H9 (cell line): ENCODE results near the gene CNDP2. TPM values are rescaled to one million over a fixed set of nuclear protein-coding genes. Genes with fewer than 3 reads are reported as not detected.
A peak's percentile ranks its signal among the peaks of the same experiment; 100 is the strongest.

Experiments
- DNase-seq: peaks from one replicate; pipeline ENCODE4 v3.0.0-alpha.2; 2017
- H2AFZ ChIP-seq: one replicate; pipeline ENCODE4 v1.6.1; 2013; ENCODE audit warnings: mild to moderate bottlenecking, low read length, control low read depth, moderate library complexity
- H2AK5ac ChIP-seq: 2 replicates; pipeline ENCODE4 v1.6.1; 2013; ENCODE audit warnings: low read length, control low read depth, mixed read lengths; ENCODE audit not compliant: insufficient read length
- H2BK120ac ChIP-seq: one replicate; pipeline ENCODE4 v1.6.1; 2013; ENCODE audit warnings: low read depth, mild to moderate bottlenecking, low read length, control low read depth, inconsistent platforms; ENCODE audit not compliant: poor library complexity, severe bottlenecking
- H2BK12ac ChIP-seq: 2 replicates; pipeline ENCODE4 v1.6.1; 2013; ENCODE audit warnings: low read length, control low read depth, mixed read lengths, low read depth; ENCODE audit not compliant: insufficient read length
- H2BK15ac ChIP-seq: 2 replicates; pipeline ENCODE4 v1.6.1; 2013; ENCODE audit warnings: low read depth, low read length, control low read depth
- H2BK20ac ChIP-seq: one replicate; pipeline ENCODE4 v1.6.1; 2013; ENCODE audit warnings: low read depth, mild to moderate bottlenecking, low read length, control low read depth, inconsistent platforms; ENCODE audit not compliant: poor library complexity, severe bottlenecking
- H2BK5ac ChIP-seq: 2 replicates; pipeline ENCODE4 v1.6.1; 2013; ENCODE audit warnings: low read length, control low read depth, mixed read lengths; ENCODE audit not compliant: insufficient read length
- H3K14ac ChIP-seq: 2 replicates; pipeline ENCODE4 v1.6.1; 2013; ENCODE audit warnings: low read length, control low read depth; ENCODE audit not compliant: insufficient read depth
- H3K18ac ChIP-seq: 2 replicates; pipeline ENCODE4 v1.6.1; 2013; ENCODE audit warnings: low read depth, mild to moderate bottlenecking, mixed read lengths, low read length, control low read depth; ENCODE audit not compliant: insufficient read length
- H3K23ac ChIP-seq: 2 replicates; pipeline ENCODE4 v1.6.1; 2013; ENCODE audit warnings: low read length, control low read depth, mixed read lengths, low read depth; ENCODE audit not compliant: insufficient read length
- H3K23me2 ChIP-seq: 2 replicates; pipeline ENCODE4 v1.6.1; 2013; ENCODE audit warnings: low read depth, mild to moderate bottlenecking, mixed read lengths, low read length, control low read depth; ENCODE audit not compliant: insufficient read length, poor library complexity, severe bottlenecking
- H3K27ac ChIP-seq: 2 replicates; pipeline ENCODE4 v1.5.1; 2013; ENCODE audit warnings: low read length, control low read depth, mixed read lengths, low read depth; ENCODE audit not compliant: insufficient read length
- H3K27me3 ChIP-seq: 2 replicates; pipeline ENCODE4 v1.6.1; 2013; ENCODE audit warnings: low read length, control low read depth, inconsistent platforms; ENCODE audit not compliant: insufficient read depth
- H3K4ac ChIP-seq: 2 replicates; pipeline ENCODE4 v1.6.1; 2013; ENCODE audit warnings: low read depth, mild to moderate bottlenecking, control low read depth, inconsistent platforms, low read length, moderate library complexity
- H3K4me1 ChIP-seq: 2 replicates; pipeline ENCODE4 v1.6.1; 2013; ENCODE audit warnings: low read length, control low read depth, inconsistent platforms; ENCODE audit not compliant: insufficient read depth
- H3K4me2 ChIP-seq: 2 replicates; pipeline ENCODE4 v1.6.1; 2013; ENCODE audit warnings: low read length, control low read depth, mixed read lengths; ENCODE audit not compliant: insufficient read length, insufficient read depth
- H3K56ac ChIP-seq: 2 replicates; pipeline ENCODE4 v1.6.1; 2013; ENCODE audit warnings: low read depth, mild to moderate bottlenecking, mixed read lengths, low read length, control low read depth; ENCODE audit not compliant: insufficient read length
- H3K79me1 ChIP-seq: 2 replicates; pipeline ENCODE4 v1.6.1; 2013; ENCODE audit warnings: low read depth, mild to moderate bottlenecking, moderate library complexity, low read length, control low read depth, inconsistent platforms; ENCODE audit not compliant: insufficient read depth, poor library complexity, severe bottlenecking
- H3K79me2 ChIP-seq: 2 replicates; pipeline ENCODE4 v1.6.1; 2013; ENCODE audit warnings: low read length, control low read depth, inconsistent platforms; ENCODE audit not compliant: insufficient read depth
- H3K9ac ChIP-seq: 2 replicates; pipeline ENCODE4 v1.6.1; 2013; ENCODE audit warnings: low read length, control low read depth, mixed read lengths; ENCODE audit not compliant: insufficient read length; ENCODE audit errors: extremely low read depth
- H3K9me3 ChIP-seq: one replicate; pipeline ENCODE4 v1.6.1; 2013; ENCODE audit warnings: low read depth, low read length, inconsistent platforms; ENCODE audit not compliant: control insufficient read depth
- H3T11ph ChIP-seq: one replicate; pipeline ENCODE4 v1.6.1; 2013; ENCODE audit warnings: mild to moderate bottlenecking, low read length, control low read depth, inconsistent platforms
- H4K20me1 ChIP-seq: one replicate; pipeline ENCODE4 v1.6.1; 2013; ENCODE audit not compliant: control insufficient read depth, insufficient read length, insufficient read depth
- H4K5ac ChIP-seq: 2 replicates; pipeline ENCODE4 v1.6.1; 2013; ENCODE audit warnings: low read depth, mild to moderate bottlenecking, mixed read lengths, low read length, control low read depth; ENCODE audit not compliant: insufficient read length
- H4K8ac ChIP-seq: replicated peaks from 2 replicates; pipeline ENCODE4 v1.6.1; 2013; ENCODE audit warnings: low read length, control low read depth, mixed read lengths, low read depth; ENCODE audit not compliant: insufficient read length
- H4K91ac ChIP-seq: 2 replicates; pipeline ENCODE4 v1.6.1; 2013; ENCODE audit warnings: low read depth, mild to moderate bottlenecking, moderate library complexity, mixed read lengths, low read length, control low read depth; ENCODE audit not compliant: insufficient read length
- H3K27ac Mint-ChIP-seq, 3 experiments: 2 replicates in 2 of 3; 3 replicates in 1 of 3; pipeline ENCODE4 v1.8.0; 2020 to 2021; ENCODE audit warnings: mixed read lengths in 3 of 3, mild to moderate bottlenecking in 1 of 3, moderate library complexity in 1 of 3
- H3K27me3 Mint-ChIP-seq: 2 replicates; pipeline ENCODE4 v1.8.0; 2021; ENCODE audit warnings: low read depth, mild to moderate bottlenecking, moderate library complexity, mixed read lengths
- H3K36me3 Mint-ChIP-seq, 3 experiments: 2 replicates in 2 of 3; 3 replicates in 1 of 3; pipeline ENCODE4 v1.8.0; 2020 to 2021; ENCODE audit warnings: low read depth in 3 of 3, mixed read lengths in 3 of 3; ENCODE audit not compliant: insufficient read depth in 1 of 3
- H3K4me1 Mint-ChIP-seq, 2 experiments: 2 replicates each; pipeline ENCODE4 v1.8.0; 2020; ENCODE audit warnings: mixed read lengths in 2 of 2
- H3K4me3 Mint-ChIP-seq, 2 experiments: 2 replicates in 1 of 2; 3 replicates in 1 of 2; pipeline ENCODE4 v1.8.0; 2020 to 2021; ENCODE audit warnings: mild to moderate bottlenecking in 2 of 2, mixed read lengths in 2 of 2, moderate library complexity in 1 of 2
- H3K9me3 Mint-ChIP-seq, 2 experiments: 2 replicates in 1 of 2; 3 replicates in 1 of 2; pipeline ENCODE4 v1.8.0; 2020; ENCODE audit warnings: mild to moderate bottlenecking in 2 of 2, mixed read lengths in 2 of 2, moderate library complexity in 1 of 2
- CTCF ChIP-seq: fragments of 200-600 bp; sonication (generic); conservative IDR thresholded peaks from 3 replicates; pipeline ENCODE4 v1.8.0; 2021; ENCODE audit warnings: antibody characterized with exemption, mild to moderate bottlenecking
- WGBS: extraction: QIAGEN DNeasy Blood & Tissue Kit; methylation state at CpG from one replicate; pipeline ENCODE4 v1.1.7; 2013; ENCODE audit warnings: missing lambda C conversion rate, low lambda C conversion rate, mixed read lengths; ENCODE audit not compliant: insufficient read length; ENCODE audit errors: extremely low coverage; 5-methylcytosine and 5-hydroxymethylcytosine counted together
- total RNA-seq: library from RNA; stranded (reverse); gene quantifications from 2 replicates; pipeline ENCODE4 v1.2.1, GENCODE V29; 2021

CNDP2 gene
- total RNA-seq, 1 experiment from 2014 or later: 212 TPM

GRCh38 chr18:74501386-74501785, 5.2 kb downstream of the CNDP2 start:
- Histone ChIP-seq H3T11ph (no peak overlapping the region), H4K5ac (no peak overlapping the region), H3K56ac (no peak overlapping the region), H3K79me1 (peaks cover 7% of the 10 kb centered on the region), H2BK12ac (no peak overlapping the region), H3K4me2 (no peak overlapping the region), H3K27me3 (no peaks in the 10 kb centered on the region), H3K4ac (no peak overlapping the region), H2BK120ac (no peak overlapping the region), H2BK20ac (no peak overlapping the region), H4K20me1 (no peaks in the 10 kb centered on the region), H2AK5ac (no peak overlapping the region), H4K91ac (no peak overlapping the region), H3K23ac (no peak overlapping the region), H2AFZ (no peak overlapping the region), H3K79me2 (peaks cover 9% of the 10 kb centered on the region; the same call in 1 of the 2 replicates), H3K4me1 (peaks cover 3% of the 10 kb centered on the region; the same call in 1 of the 2 replicates), H3K27ac (no peak overlapping the region), H3K9ac (no peak overlapping the region), H3K18ac (no peak overlapping the region), H3K23me2 (peaks cover 7% of the 10 kb centered on the region), H3K14ac (no peak overlapping the region), H3K9me3 (no peaks in the 10 kb centered on the region), H2BK5ac (no peak overlapping the region), H4K8ac (no peak overlapping the region), H2BK15ac (no peak overlapping the region)
- Mint-ChIP-seq H3K36me3 (peaks cover 45 to 69% (median 69%) of the 10 kb centered on the region in 3 experiments), H3K9me3 (no peaks in the 10 kb centered on the region), H3K27me3 (no peaks in the 10 kb centered on the region), H3K4me3 (no peak overlapping the region), H3K27ac (peak overlapping the region in 1 of 3 experiments; percentile 57; a peak in 2 of 7 replicates), H3K4me1 (peaks cover 26 to 30% of the 10 kb centered on the region in 2 experiments)
- no peak for TF ChIP-seq CTCF
- WGBS: no CpG with 5 or more reads among the region's 4 CpGs
- DNase-seq: no peak
